Neural cell (in vitro differentiated cells): ENCODE results near the gene FLT1. TPM values are rescaled to one million over a fixed set of nuclear protein-coding genes. Genes with fewer than 3 reads are reported as not detected.

ENCODE experiments used
- H2AFZ ChIP-seq: fragments of 200-600, 300-800 bp; sonication (generic), shearing (Covaris generic); 2 replicates; pipeline ENCODE4 v1.6.0; 2014; ENCODE audit warnings: low read depth, mild to moderate bottlenecking, antibody characterized with exemption, low read length, moderate library complexity
- H3F3A ChIP-seq: fragments of 200-600 bp; shearing (Covaris generic); 2 replicates; pipeline ENCODE4 v1.6.1; 2016; ENCODE audit warnings: mild to moderate bottlenecking, moderate library complexity, mixed read lengths, antibody characterized with exemption, low read length; ENCODE audit not compliant: insufficient read depth, poor library complexity, severe bottlenecking
- H3K27ac ChIP-seq: fragments of 200-600, 300-800 bp; sonication (generic), shearing (Covaris generic); 2 replicates; pipeline ENCODE4 v1.5.1; 2014; ENCODE audit warnings: mild to moderate bottlenecking, low read length, moderate library complexity
- H3K27me3 ChIP-seq: fragments of 300-800, 200-600 bp; sonication (generic), shearing (Covaris generic); 2 replicates; pipeline ENCODE4 v1.6.0; 2014; ENCODE audit warnings: mild to moderate bottlenecking, low read depth, low read length, moderate library complexity; ENCODE audit not compliant: insufficient read depth
- H3K36me3 ChIP-seq: fragments of 300-800, 200-600 bp; sonication (generic), shearing (Covaris generic); 2 replicates; pipeline ENCODE4 v1.5.1; 2014; ENCODE audit warnings: mild to moderate bottlenecking, antibody characterized with exemption, low read length, moderate library complexity; ENCODE audit not compliant: insufficient read depth
- H3K4me2 ChIP-seq: fragments of 300-800, 200-600 bp; sonication (generic), shearing (Covaris generic); 2 replicates; pipeline ENCODE4 v1.6.0; 2014; ENCODE audit warnings: mild to moderate bottlenecking, low read length
- H3K4me3 ChIP-seq: fragments of 300-800, 200-600 bp; sonication (generic), shearing (Covaris generic); 2 replicates; pipeline ENCODE4 v1.5.1; 2014; ENCODE audit warnings: mild to moderate bottlenecking, low read length, moderate library complexity
- H3K79me2 ChIP-seq: fragments of 200-600 bp; shearing (Covaris generic); replicated peaks from 2 replicates; pipeline ENCODE4 v1.6.0; 2014; ENCODE audit warnings: mild to moderate bottlenecking, low read length, moderate library complexity; ENCODE audit not compliant: insufficient read depth
- H3K9ac ChIP-seq: fragments of 300-800, 200-600 bp; sonication (generic), shearing (Covaris generic); 2 replicates; pipeline ENCODE4 v1.6.1; 2016; ENCODE audit warnings: mild to moderate bottlenecking, low read length, mixed read lengths
- H3K9me2 ChIP-seq: fragments of 200-600 bp; shearing (Covaris generic); 2 replicates; pipeline ENCODE4 v1.6.1; 2016; ENCODE audit warnings: mild to moderate bottlenecking, low read length, mixed read lengths; ENCODE audit not compliant: insufficient read depth
- H3K9me3 ChIP-seq: fragments of 200-600, 300-800 bp; sonication (generic), shearing (Covaris generic); 2 replicates; pipeline ENCODE4 v1.6.1; 2016; ENCODE audit warnings: mild to moderate bottlenecking, mixed run types, low read length, moderate library complexity, mixed read lengths
- H4K20me1 ChIP-seq: fragments of 200-600 bp; shearing (Covaris generic); 2 replicates; pipeline ENCODE4 v1.6.1; 2016; ENCODE audit warnings: mild to moderate bottlenecking, mixed run types; ENCODE audit not compliant: insufficient read depth
- CTCF ChIP-seq: fragments of 450-650 bp; IDR thresholded peaks from 2 replicates; pipeline ENCODE4 v1.5.1; 2014; ENCODE audit warnings: antibody characterized with exemption, mild to moderate bottlenecking, moderate library complexity; ENCODE audit not compliant: poor library complexity, severe bottlenecking
- EP300 ChIP-seq: fragments of 450-650 bp; conservative IDR thresholded peaks from 2 replicates; pipeline ENCODE4 v1.6.1; 2014; ENCODE audit warnings: antibody characterized with exemption, mild to moderate bottlenecking, moderate library complexity; ENCODE audit not compliant: poor library complexity, severe bottlenecking
- EZH2 ChIP-seq: fragments of 200-600, 300-800 bp; shearing (Covaris generic), sonication (generic); IDR thresholded peaks from 2 replicates; pipeline ENCODE4 v1.6.1; 2014; ENCODE audit warnings: antibody characterized with exemption, low read length, borderline replicate concordance, mild to moderate bottlenecking; ENCODE audit not compliant: insufficient read depth, poor library complexity, severe bottlenecking
- MXI1 ChIP-seq: fragments of 450-650 bp; conservative IDR thresholded peaks from 2 replicates; pipeline ENCODE4 v1.6.1; 2014; ENCODE audit warnings: antibody characterized with exemption, mild to moderate bottlenecking; ENCODE audit not compliant: poor library complexity, severe bottlenecking
- POLR2AphosphoS5 ChIP-seq: IDR thresholded peaks from 2 replicates; pipeline ENCODE4 v1.6.1; 2012
- RAD21 ChIP-seq: fragments of 450-650 bp; conservative IDR thresholded peaks from 2 replicates; pipeline ENCODE4 v1.6.1; 2014; ENCODE audit warnings: antibody characterized with exemption, mild to moderate bottlenecking, moderate library complexity
- REST ChIP-seq: IDR thresholded peaks from 2 replicates; pipeline ENCODE4 v1.6.1; 2012; ENCODE audit warnings: borderline replicate concordance
- SMC3 ChIP-seq: fragments of 450-650 bp; conservative IDR thresholded peaks from 2 replicates; pipeline ENCODE4 v1.6.1; 2014; ENCODE audit warnings: antibody characterized with exemption, mild to moderate bottlenecking, moderate library complexity; ENCODE audit not compliant: poor library complexity
- TAF1 ChIP-seq: IDR thresholded peaks from 2 replicates; pipeline ENCODE4 v1.6.1; 2012; ENCODE audit warnings: low read depth
- polyA plus RNA-seq: library from polyadenylated mRNA; depleted of rRNA; stranded (reverse); fragments of >200 nt; gene quantifications from 2 replicates; pipeline ENCODE4 v1.2.3, GENCODE V29; 2014

Gene FLT1
- polyA plus RNA-seq, 1 donor from 2014 or later: not detected

GRCh38 chr13:28286263-28286662, 208.7 kb downstream of the FLT1 start:
- no peak for TF ChIP-seq MXI1
- TF ChIP-seq REST: no peak
- TF ChIP-seq EP300: no peak
- no peak for TF ChIP-seq TAF1
- TF ChIP-seq CTCF: no peak
- no peak for TF ChIP-seq SMC3
- TF ChIP-seq POLR2AphosphoS5: no peak
- no peak for TF ChIP-seq EZH2
- no peak for TF ChIP-seq RAD21
- H3K9ac ChIP-seq: no peak overlapping the region
- no peaks in the 10 kb centered on the region for H3K9me2 ChIP-seq
- H3K36me3 ChIP-seq: peaks cover 4% of the 10 kb centered on the region
- no peak overlapping the region for H2AFZ ChIP-seq
- no peaks in the 10 kb centered on the region for H3K9me3 ChIP-seq
- no peaks in the 10 kb centered on the region for H3K27me3 ChIP-seq
- H4K20me1 ChIP-seq: no peaks in the 10 kb centered on the region
- H3K79me2 ChIP-seq: no peaks in the 10 kb centered on the region
- H3K27ac ChIP-seq: no peak overlapping the region
- no peak overlapping the region for H3K4me2 ChIP-seq
- H3K4me3 ChIP-seq: no peak overlapping the region
- no peaks in the 10 kb centered on the region for H3F3A ChIP-seq

- no peaks in the 10 kb centered on the region for H3K27me3 ChIP-seq
- no peak overlapping the region for H3K9ac ChIP-seq
- H3K36me3 ChIP-seq: peaks cover 4% of the 10 kb centered on the region
- TF ChIP-seq TAF1 (no peak), SMC3 (no peak), EP300 (no peak), RAD21 (no peak), EZH2 (no peak), MXI1 (no peak), CTCF (no peak), REST (no peak), POLR2AphosphoS5 (no peak)
- H3K4me2 ChIP-seq: no peak overlapping the region
- no peaks in the 10 kb centered on the region for H3K9me3 ChIP-seq
- no peaks in the 10 kb centered on the region for H4K20me1 ChIP-seq
- H3K4me3 ChIP-seq: no peak overlapping the region
- no peaks in the 10 kb centered on the region for H3F3A ChIP-seq
- no peak overlapping the region for H3K27ac ChIP-seq
- H3K9me2 ChIP-seq: no peaks in the 10 kb centered on the region
- H2AFZ ChIP-seq: no peak overlapping the region
- H3K79me2 ChIP-seq: no peaks in the 10 kb centered on the region
Observed at GRCh38 chr13:28283600-28283999, 211.3 kb downstream of the FLT1 start.
